Esophagus muscularis mucosa (tissue), 4 donors: Measurements from ENCODE around the gene SGK1. TPM values are rescaled to one million over a fixed set of nuclear protein-coding genes. Genes with fewer than 3 reads are reported as not detected.
A peak's percentile ranks its signal among the peaks of the same experiment; 100 is the strongest.

ENCODE experiments used
- DNase-seq: peaks from one replicate; pipeline ENCODE4 v3.0.0-alpha.2; 2017; ENCODE audit errors: extremely low spot score
- H3K27ac ChIP-seq, 4 donors: fragments of 200-600 bp; sonication (generic); replicated peaks in 1 of 4; 1 replicate in 3 of 4; 2 replicates in 1 of 4; pipeline ENCODE4 v1.5.1; 2016 to 2019; ENCODE audit warnings: mild to moderate bottlenecking in 1 of 4
- H3K27me3 ChIP-seq, 4 donors: fragments of 200-600 bp; sonication (generic); one replicate each; pipeline versions ENCODE4 v1.5.1 to v1.6.0; 2016 to 2019
- H3K36me3 ChIP-seq, 4 donors: fragments of 200-600 bp; sonication (generic); one replicate each; pipeline ENCODE4 v1.5.1; 2016 to 2019
- H3K4me1 ChIP-seq, 4 donors: fragments of 200-600 bp; sonication (generic); one replicate each; pipeline ENCODE4 v1.5.1; 2016 to 2019
- H3K4me3 ChIP-seq, 4 donors: fragments of 200-600 bp; sonication (generic); 1 replicate in 2 of 4; 2 replicates in 2 of 4; pipeline ENCODE4 v1.5.1; 2016 to 2019; ENCODE audit warnings: mild to moderate bottlenecking in 4 of 4, moderate library complexity in 1 of 4
- H3K9me3 ChIP-seq, 4 donors: fragments of 200-600 bp; sonication (generic); 1 replicate in 3 of 4; 2 replicates in 1 of 4; pipeline ENCODE4 v1.5.1; 2016 to 2019
- EP300 ChIP-seq: sonication (generic); formaldehyde crosslinking; IDR thresholded peaks from one replicate; pipeline ENCODE4 v1.6.1; 2017; ENCODE audit warnings: antibody characterized with exemption
- POLR2A ChIP-seq: fragments of 450-650 bp; IDR thresholded peaks from one replicate; pipeline ENCODE4 v1.6.1; 2017; ENCODE audit warnings: antibody characterized with exemption, moderate library complexity, mild to moderate bottlenecking, low read depth
- POLR2AphosphoS5 ChIP-seq, 2 donors: sonication (generic); formaldehyde crosslinking; IDR thresholded peaks; one replicate each; pipeline ENCODE4 v1.6.1; 2017; ENCODE audit warnings: antibody characterized with exemption in 2 of 2
- WGBS: methylation state at CpG from one replicate; pipeline ENCODE4 v1.1.5; 2018; 5-methylcytosine and 5-hydroxymethylcytosine counted together
- intact Hi-C: fragments of 100-400 bp; cut with DNase I; formaldehyde crosslinking; loops from one replicate; pipeline ENCODE4 v1.15.1; 2023
- total RNA-seq, 4 donors: library from RNA; depleted of rRNA; stranded (reverse); fragments of >200 nt; gene quantifications; one replicate each; pipeline versions ENCODE4 v1.1.0 to v1.2.1, GENCODE V29; 2016
- TF ChIP-seq, protein P1 (sequence below), 3 experiments: fragments of 200-600 bp in 2 of 3; fragments of 450-650 bp in 1 of 3; sonication (generic) in 2 of 3; IDR thresholded peaks; one replicate each; pipeline ENCODE4 v1.5.1; 2017 to 2019; ENCODE audit warnings: antibody characterized with exemption in 3 of 3, mild to moderate bottlenecking in 2 of 3, moderate library complexity in 1 of 3

Gene SGK1
- total RNA-seq, 4 donors from 2014 or later, result 30.7 to 52.8 (median 43.9) TPM

DNA sequence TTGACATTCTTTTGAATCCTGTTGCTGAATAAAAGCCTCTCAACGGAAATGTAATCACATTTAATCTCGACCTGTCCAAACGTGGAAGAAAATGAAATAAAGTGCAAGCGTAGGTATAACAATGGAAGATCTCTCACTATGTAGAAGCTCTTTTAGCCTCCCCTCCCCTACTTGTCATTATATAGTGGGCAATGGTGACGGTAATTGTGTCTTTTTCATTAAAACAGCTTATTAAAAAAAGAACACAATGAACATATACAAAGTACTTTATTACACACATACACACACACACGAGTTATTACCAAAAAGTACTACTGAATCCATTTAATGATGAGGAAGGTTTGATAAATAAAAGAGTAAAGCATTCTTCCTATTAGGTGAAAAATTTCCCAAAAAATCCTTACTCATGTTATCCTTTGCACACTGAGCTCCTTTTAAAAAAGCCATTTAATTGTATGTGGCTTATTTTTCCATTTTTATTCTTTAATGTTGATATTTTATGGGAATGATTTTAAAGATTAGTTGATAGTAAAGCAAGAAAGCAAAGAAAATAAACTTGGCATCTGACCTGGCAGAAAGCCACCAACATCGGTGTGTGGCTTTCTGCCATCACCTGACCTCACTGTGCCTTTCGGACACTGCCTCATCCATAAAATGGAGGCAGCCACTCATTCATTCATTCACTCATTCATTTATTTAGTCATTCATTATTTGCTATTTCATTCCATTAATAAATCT is 493 bp upstream of the SGK1 start:
- TF ChIP-seq, protein P1, sequence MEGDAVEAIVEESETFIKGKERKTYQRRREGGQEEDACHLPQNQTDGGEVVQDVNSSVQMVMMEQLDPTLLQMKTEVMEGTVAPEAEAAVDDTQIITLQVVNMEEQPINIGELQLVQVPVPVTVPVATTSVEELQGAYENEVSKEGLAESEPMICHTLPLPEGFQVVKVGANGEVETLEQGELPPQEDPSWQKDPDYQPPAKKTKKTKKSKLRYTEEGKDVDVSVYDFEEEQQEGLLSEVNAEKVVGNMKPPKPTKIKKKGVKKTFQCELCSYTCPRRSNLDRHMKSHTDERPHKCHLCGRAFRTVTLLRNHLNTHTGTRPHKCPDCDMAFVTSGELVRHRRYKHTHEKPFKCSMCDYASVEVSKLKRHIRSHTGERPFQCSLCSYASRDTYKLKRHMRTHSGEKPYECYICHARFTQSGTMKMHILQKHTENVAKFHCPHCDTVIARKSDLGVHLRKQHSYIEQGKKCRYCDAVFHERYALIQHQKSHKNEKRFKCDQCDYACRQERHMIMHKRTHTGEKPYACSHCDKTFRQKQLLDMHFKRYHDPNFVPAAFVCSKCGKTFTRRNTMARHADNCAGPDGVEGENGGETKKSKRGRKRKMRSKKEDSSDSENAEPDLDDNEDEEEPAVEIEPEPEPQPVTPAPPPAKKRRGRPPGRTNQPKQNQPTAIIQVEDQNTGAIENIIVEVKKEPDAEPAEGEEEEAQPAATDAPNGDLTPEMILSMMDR (IDR thresholded peaks at IDR 0.05), result no peak
- TF ChIP-seq POLR2AphosphoS5 (IDR thresholded peaks at IDR 0.05), result no peak
- no peak for TF ChIP-seq POLR2A
- TF ChIP-seq EP300, result no peak
- no peaks in the 10 kb centered on the region for H3K36me3 ChIP-seq
- H3K27ac ChIP-seq, result no peak overlapping the region
- intact Hi-C loops, result no loop called here
- H3K4me3 ChIP-seq, result peak overlapping the region; percentile 50 to 53 (median 52)
- no peak for DNase-seq
- H3K9me3 ChIP-seq, result no peaks in the 10 kb centered on the region
- 31% methylated on average over 8 of the region's 8 CpGs for WGBS
- peaks cover 0 to 17% (median 16%) of the 10 kb centered on the region in 4 donors for H3K4me1 ChIP-seq
- peaks cover 0 to 17% (median 3%) of the 10 kb centered on the region in 4 donors for H3K27me3 ChIP-seq

DNA sequence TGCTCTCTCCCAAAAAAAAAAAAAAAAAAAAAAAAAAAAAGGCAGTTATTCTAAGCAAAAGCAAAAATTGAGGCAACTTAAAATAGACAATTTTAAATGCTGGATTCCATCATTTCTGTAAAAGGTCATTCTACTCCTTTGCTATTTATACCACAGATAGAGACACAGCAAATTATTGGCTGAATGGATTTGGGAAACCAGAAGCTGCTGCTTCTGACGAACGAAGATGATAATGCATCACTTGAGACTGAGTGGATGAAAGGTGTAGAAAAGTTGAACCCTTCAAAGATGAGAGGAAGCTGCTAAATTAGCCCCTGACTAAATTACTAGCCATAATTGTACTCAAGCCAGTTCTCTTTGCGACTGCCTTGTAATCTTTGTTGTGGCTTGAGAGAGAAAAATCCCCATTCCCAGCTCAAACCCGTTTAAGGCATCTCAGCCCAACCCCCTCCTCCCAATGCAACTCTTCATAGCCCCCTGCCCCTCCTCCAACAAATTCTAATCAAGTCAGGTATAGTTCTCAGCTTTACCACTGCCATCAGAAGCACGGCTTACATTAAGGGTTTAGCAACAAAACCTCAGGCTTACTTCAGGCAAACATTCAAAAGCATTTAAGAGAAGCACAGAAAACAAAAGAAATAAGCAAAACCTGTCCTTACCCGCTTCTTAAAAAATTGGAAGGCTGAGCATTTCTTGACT is 1.0 kb downstream of the SGK1 start:
- peaks cover 0 to 17% (median 16%) of the 10 kb centered on the region in 4 donors for H3K4me1 ChIP-seq
- H3K27ac ChIP-seq, result no peak overlapping the region
- H3K36me3 ChIP-seq, result no peaks in the 10 kb centered on the region
- no peaks in the 10 kb centered on the region for H3K9me3 ChIP-seq
- peak overlapping the region; percentile 50 to 53 (median 52) for H3K4me3 ChIP-seq
- WGBS, result 73% methylated on average over 6 of the region's 6 CpGs
- intact Hi-C loops, result no loop called here
- TF ChIP-seq POLR2AphosphoS5 (IDR thresholded peaks at IDR 0.05) (no peak), POLR2A (no peak), EP300 (no peak)
- TF ChIP-seq, protein P1 (IDR thresholded peaks at IDR 0.05), result no peak
- H3K27me3 ChIP-seq, result peaks cover 0 to 17% (median 3%) of the 10 kb centered on the region in 4 donors
- DNase-seq, result no peak

DNA sequence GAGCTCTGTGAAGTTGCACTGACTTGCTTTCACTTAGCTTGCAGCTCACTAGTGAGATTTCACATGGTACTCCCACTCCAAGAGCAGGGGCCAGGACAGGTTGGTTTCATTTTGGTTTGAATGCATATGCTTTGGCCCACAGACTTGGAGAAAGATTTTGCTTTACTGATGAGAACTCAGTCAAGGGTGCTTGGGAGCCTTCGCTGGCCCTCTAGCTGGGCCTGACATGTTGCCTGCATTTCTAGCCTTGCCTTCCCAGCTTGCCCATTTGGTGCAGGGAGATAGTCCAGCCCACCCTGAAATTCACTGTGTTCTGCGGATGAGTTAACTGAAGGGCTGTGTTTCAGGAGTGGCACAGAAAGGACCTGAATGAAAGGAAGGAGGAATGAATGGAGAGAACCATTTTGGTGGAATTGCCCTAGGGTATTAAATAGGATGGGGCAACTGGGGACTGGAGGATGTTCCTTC is 1.9 kb downstream of the SGK1 start:
- intact Hi-C loops, result no loop called here
- no peak for DNase-seq
- no peak overlapping the region for H3K4me3 ChIP-seq
- no peaks in the 10 kb centered on the region for H3K36me3 ChIP-seq
- TF ChIP-seq POLR2AphosphoS5 (IDR thresholded peaks at IDR 0.05) (no peak), POLR2A (no peak), EP300 (no peak)
- TF ChIP-seq, protein P1 (IDR thresholded peaks at IDR 0.05), result no peak
- H3K27ac ChIP-seq, result no peak overlapping the region
- H3K27me3 ChIP-seq, result peaks cover 0 to 17% (median 3%) of the 10 kb centered on the region in 4 donors
- 95% methylated on average over 2 of the region's 2 CpGs for WGBS
- H3K4me1 ChIP-seq, result peaks cover 0 to 17% (median 16%) of the 10 kb centered on the region in 4 donors
- H3K9me3 ChIP-seq, result no peaks in the 10 kb centered on the region

DNA sequence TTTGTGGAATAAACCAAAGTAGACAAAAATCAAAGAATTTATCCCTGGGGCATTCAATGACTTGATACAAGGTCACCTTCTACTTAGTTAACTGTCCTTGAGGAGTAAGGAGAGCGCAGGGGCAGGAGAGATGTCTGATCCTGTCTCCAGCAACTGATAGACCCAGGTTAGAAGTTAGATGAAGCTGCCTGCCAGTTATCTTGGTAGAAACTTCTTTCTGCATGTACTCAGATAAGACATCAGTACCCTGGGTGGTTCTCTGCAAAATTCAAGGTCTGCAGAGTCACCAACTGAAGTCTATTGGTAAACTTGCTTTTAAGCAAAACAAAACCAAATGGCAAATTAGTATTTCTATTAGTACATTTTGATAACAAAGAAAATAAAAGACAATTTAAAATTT is 2.7 kb downstream of the SGK1 start:
- H3K27me3 ChIP-seq, result peaks cover 0 to 17% (median 3%) of the 10 kb centered on the region in 4 donors
- H3K9me3 ChIP-seq, result no peaks in the 10 kb centered on the region
- DNase-seq, result no peak
- WGBS, result 89% methylated on average over 1 of the region's 1 CpG
- H3K4me3 ChIP-seq, result no peak overlapping the region
- H3K27ac ChIP-seq, result no peak overlapping the region
- no peaks in the 10 kb centered on the region for H3K36me3 ChIP-seq
- H3K4me1 ChIP-seq, result peaks cover 0 to 17% (median 16%) of the 10 kb centered on the region in 4 donors
- intact Hi-C loops, result no loop called here
- TF ChIP-seq POLR2AphosphoS5 (IDR thresholded peaks at IDR 0.05) (no peak), POLR2A (no peak), EP300 (no peak)
- TF ChIP-seq, protein P1 (IDR thresholded peaks at IDR 0.05), result no peak
